ENCODE data around the gene ACSM3.

DNA sequence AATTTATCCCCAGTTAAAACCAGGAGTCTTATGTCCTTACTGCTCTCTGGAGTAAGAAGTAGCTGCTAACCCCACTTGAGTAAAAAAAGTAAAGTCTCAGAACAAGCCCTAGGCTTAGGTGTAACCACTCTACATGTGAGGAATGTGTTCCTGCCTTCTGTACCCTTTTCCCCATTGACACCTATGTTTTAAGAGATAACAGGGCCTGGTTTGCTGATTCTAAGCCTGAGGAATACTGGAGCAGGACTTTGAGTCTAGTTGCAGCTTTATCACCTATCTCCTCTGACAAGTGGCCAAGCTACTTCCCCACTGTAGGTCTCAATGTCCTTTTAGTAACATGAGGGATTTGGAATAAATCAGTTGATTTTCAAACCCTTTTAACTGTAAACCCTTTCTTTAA lies 82.7 kb downstream of the ACSM3 start:
- TF ChIP-seq CTCF (IDR thresholded peaks at IDR 0.05), result no peak
- TF ChIP-seq POLR2A (IDR thresholded peaks at IDR 0.05), result no peak

Data from lower leg skin (tissue), 3 donors.